Measurements from ENCODE around the gene C17orf50. TPM values are rescaled to one million over a fixed set of nuclear protein-coding genes. Genes with fewer than 3 reads are reported as not detected.

C17orf50 gene
- total and polyA plus RNA-seq, 2 of the 13 experiments (the other 11 are each of a cell fraction or from before 2014, with no cell fraction given) = not detected

DNA sequence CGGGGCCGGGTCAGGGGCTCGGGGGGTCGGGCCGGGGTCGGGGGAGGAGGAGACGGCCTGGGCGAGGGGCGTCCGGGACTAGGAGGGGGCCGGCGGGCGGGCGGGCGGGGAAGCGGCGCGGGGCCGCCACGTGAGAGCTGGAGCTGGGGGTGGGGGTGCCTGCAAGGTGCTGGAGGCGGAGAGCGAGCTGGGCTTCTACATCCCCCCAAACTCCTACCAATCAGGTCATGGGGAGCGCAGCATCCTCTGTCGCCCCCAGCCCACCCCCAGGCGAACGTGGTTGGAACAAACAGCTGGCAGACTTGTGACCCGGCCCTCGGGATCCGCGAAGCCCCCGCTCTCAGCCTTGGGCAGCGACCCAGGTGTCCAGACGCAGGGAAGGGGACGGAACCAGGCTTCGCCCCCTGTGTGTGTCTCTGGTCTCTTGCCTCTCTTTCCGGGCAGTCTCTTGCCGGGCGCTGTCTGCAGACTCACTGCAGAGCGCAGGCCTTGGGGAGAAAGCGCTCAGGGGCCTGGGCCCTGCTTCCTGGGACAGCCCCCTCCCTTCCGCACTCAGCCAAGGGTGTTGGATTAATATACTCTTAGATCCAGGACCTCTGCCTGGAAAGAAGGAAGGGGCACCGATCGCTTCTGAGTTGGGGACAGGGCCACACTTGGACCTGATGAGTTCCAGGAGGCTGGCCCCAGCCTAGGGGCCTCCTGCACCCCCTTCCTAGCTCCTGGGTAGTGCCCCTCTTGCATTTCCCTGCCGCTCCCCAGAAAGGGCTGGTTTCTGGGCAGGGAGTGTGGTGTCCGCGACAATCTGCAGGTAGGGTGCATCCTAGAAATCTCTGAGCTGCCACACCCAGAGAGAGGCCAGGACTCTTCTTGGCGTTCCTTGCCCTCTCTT, 28.5 kb upstream of the C17orf50 start:
- ATAC-seq = peak; percentile 63
- Histone ChIP-seq H3K27ac (ENCODE audit: extremely low read length, insufficient read depth, low read length) (peak overlapping the region; percentile 36), H3K4me2 (ENCODE audit: low read depth, low read length) (peak overlapping the region; percentile 82), H3K27me3 (ENCODE audit: control insufficient read depth in 1 of 2, insufficient read depth in 2 of 2, low read length in 2 of 2) (no peaks in the 10 kb centered on the region), H2AFZ (ENCODE audit: low read length) (no peak overlapping the region), H3K9ac (ENCODE audit: insufficient read depth, low read depth, low read length) (peak overlapping the region; percentile 65), H3K79me2 (ENCODE audit: insufficient read depth, low read length) (peaks cover 2% of the 10 kb centered on the region), H3K36me3 (replicated peaks in 1 of 2; ENCODE audit: control insufficient read depth in 1 of 2, insufficient read depth in 2 of 2, low read length in 2 of 2) (no peaks in the 10 kb centered on the region), H4K20me1 (ENCODE audit: insufficient read depth, low read length) (no peaks in the 10 kb centered on the region), H3K4me1 (ENCODE audit: insufficient read depth, low read length) (peaks cover 24% of the 10 kb centered on the region), H3K9me3 (ENCODE audit: low read length) (no peaks in the 10 kb centered on the region), H3K4me3 (replicated peaks in 1 of 3; ENCODE audit: insufficient read depth in 1 of 3, low read depth in 2 of 3, low read length in 3 of 3) (peak overlapping the region; percentile 68 to 87 (median 70))
- DNase-seq (ENCODE audit: low spot score) = no peak
- intact Hi-C loops (cut with micrococcal nuclease; ENCODE audit: unreplicated experiment) (no loop called here), in situ Hi-C loops (cut with HindIII; ENCODE audit: extremely low pct_ligation_motif_present, low pct_unique_long_range_greater_than_20kb) (loop anchor here (25.0 kb wide), 1 partner anchor 420 kb away; no protein-coding TSS in a partner anchor)
- ChIA-PET CTCF (ENCODE audit: low intra/inter-chr PET ratio, low total read pairs) (no interaction called here), POLR2A (interaction anchor here (0.8 to 1.8 kb wide), 6 partner anchors 16 to 154 kb away, joined by 3 to 7 read pairs (median 4); partner anchors contain the start of genes PEX12 and TAF15)
- no peak for FAIRE-seq
- BruUV-seq (replicated peaks) = no TSS peak
- WGBS (ENCODE audit: low lambda C conversion rate) = 58% methylated on average over 3 of the region's 47 CpGs
- TF ChIP-seq, protein P1, sequence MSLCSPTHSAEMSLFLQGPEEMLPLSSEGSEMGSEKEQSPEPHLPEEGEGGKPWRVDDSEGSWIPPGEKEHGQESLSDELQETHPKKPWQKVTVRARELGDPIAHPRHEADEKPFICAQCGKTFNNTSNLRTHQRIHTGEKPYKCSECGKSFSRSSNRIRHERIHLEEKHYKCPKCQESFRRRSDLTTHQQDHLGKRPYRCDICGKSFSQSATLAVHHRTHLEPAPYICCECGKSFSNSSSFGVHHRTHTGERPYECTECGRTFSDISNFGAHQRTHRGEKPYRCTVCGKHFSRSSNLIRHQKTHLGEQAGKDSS (CRISPR knock-in tag; IDR thresholded peaks at IDR 0.05; ENCODE audit: borderline replicate concordance, low read depth) = 0 out of 2 replicates have a peak, but pooled peaks have one; percentile 4
- TF ChIP-seq ZFP1 (CRISPR knock-in tag; IDR thresholded peaks at IDR 0.05) (no peak), MYC (CRISPR knock-in tag; IDR thresholded peaks at IDR 0.05; ENCODE audit: borderline replicate concordance) (0 out of 2 replicates have a peak, but pooled peaks have one; percentile 8), ZNF547 (CRISPR knock-in tag; IDR thresholded peaks at IDR 0.05) (no peak), ZNF891 (CRISPR knock-in tag; IDR thresholded peaks at IDR 0.05) (peak; percentile 61; the same call in 1 of the 2 replicates), SAP130 (CRISPR knock-in tag; IDR thresholded peaks at IDR 0.05; ENCODE audit: low read depth) (peak; percentile 40; the same call in 1 of the 2 replicates), CCDC6 (CRISPR knock-in tag; IDR thresholded peaks at IDR 0.05) (no peak), ZNF768 (CRISPR knock-in tag; IDR thresholded peaks at IDR 0.05) (peak; percentile 77; the same call in 1 of the 2 replicates), RAD21 (CRISPR knock-in tag; IDR thresholded peaks at IDR 0.05) (peak; percentile 13; the same call in 1 of the 2 replicates)
- TF ChIP-seq, protein P2, sequence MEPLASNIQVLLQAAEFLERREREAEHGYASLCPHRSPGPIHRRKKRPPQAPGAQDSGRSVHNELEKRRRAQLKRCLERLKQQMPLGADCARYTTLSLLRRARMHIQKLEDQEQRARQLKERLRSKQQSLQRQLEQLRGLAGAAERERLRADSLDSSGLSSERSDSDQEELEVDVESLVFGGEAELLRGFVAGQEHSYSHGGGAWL (CRISPR knock-in tag; IDR thresholded peaks at IDR 0.05) = no peak
- TF ChIP-seq, protein P3, sequence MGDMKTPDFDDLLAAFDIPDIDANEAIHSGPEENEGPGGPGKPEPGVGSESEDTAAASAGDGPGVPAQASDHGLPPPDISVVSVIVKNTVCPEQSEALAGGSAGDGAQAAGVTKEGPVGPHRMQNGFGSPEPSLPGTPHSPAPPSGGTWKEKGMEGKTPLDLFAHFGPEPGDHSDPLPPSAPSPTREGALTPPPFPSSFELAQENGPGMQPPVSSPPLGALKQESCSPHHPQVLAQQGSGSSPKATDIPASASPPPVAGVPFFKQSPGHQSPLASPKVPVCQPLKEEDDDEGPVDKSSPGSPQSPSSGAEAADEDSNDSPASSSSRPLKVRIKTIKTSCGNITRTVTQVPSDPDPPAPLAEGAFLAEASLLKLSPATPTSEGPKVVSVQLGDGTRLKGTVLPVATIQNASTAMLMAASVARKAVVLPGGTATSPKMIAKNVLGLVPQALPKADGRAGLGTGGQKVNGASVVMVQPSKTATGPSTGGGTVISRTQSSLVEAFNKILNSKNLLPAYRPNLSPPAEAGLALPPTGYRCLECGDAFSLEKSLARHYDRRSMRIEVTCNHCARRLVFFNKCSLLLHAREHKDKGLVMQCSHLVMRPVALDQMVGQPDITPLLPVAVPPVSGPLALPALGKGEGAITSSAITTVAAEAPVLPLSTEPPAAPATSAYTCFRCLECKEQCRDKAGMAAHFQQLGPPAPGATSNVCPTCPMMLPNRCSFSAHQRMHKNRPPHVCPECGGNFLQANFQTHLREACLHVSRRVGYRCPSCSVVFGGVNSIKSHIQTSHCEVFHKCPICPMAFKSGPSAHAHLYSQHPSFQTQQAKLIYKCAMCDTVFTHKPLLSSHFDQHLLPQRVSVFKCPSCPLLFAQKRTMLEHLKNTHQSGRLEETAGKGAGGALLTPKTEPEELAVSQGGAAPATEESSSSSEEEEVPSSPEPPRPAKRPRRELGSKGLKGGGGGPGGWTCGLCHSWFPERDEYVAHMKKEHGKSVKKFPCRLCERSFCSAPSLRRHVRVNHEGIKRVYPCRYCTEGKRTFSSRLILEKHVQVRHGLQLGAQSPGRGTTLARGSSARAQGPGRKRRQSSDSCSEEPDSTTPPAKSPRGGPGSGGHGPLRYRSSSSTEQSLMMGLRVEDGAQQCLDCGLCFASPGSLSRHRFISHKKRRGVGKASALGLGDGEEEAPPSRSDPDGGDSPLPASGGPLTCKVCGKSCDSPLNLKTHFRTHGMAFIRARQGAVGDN (CRISPR knock-in tag; IDR thresholded peaks at IDR 0.05) = peak; percentile 60
- TF ChIP-seq, protein P4, sequence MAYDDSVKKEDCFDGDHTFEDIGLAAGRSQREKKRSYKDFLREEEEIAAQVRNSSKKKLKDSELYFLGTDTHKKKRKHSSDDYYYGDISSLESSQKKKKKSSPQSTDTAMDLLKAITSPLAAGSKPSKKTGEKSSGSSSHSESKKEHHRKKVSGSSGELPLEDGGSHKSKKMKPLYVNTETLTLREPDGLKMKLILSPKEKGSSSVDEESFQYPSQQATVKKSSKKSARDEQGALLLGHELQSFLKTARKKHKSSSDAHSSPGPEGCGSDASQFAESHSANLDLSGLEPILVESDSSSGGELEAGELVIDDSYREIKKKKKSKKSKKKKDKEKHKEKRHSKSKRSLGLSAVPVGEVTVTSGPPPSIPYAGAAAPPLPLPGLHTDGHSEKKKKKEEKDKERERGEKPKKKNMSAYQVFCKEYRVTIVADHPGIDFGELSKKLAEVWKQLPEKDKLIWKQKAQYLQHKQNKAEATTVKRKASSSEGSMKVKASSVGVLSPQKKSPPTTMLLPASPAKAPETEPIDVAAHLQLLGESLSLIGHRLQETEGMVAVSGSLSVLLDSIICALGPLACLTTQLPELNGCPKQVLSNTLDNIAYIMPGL (CRISPR knock-in tag; IDR thresholded peaks at IDR 0.05; ENCODE audit: borderline replicate concordance in 1 of 2, low read depth in 1 of 2) = 0 out of 4 replicates have a peak, but pooled peaks of 1 of the 2 experiments have one; percentile 32
- TF ChIP-seq, protein P5, sequence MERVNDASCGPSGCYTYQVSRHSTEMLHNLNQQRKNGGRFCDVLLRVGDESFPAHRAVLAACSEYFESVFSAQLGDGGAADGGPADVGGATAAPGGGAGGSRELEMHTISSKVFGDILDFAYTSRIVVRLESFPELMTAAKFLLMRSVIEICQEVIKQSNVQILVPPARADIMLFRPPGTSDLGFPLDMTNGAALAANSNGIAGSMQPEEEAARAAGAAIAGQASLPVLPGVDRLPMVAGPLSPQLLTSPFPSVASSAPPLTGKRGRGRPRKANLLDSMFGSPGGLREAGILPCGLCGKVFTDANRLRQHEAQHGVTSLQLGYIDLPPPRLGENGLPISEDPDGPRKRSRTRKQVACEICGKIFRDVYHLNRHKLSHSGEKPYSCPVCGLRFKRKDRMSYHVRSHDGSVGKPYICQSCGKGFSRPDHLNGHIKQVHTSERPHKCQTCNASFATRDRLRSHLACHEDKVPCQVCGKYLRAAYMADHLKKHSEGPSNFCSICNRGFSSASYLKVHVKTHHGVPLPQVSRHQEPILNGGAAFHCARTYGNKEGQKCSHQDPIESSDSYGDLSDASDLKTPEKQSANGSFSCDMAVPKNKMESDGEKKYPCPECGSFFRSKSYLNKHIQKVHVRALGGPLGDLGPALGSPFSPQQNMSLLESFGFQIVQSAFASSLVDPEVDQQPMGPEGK (CRISPR knock-in tag; IDR thresholded peaks at IDR 0.05) = peak; percentile 57
